ENCODE data around the gene PLS3.
"Not testable (repeated sequence)": the region's sequence is repeated elsewhere in the genome, so short reads cannot be mapped to it uniquely, and the experiment has no call there.

PLS3 gene

GRCh38 chrX:115602729-115603389 is 41.9 kb downstream of the PLS3 start:
- in situ Hi-C loops (cut with MboI; ENCODE audit: low sequenced_read_pairs), result no loop called here

DNA sequence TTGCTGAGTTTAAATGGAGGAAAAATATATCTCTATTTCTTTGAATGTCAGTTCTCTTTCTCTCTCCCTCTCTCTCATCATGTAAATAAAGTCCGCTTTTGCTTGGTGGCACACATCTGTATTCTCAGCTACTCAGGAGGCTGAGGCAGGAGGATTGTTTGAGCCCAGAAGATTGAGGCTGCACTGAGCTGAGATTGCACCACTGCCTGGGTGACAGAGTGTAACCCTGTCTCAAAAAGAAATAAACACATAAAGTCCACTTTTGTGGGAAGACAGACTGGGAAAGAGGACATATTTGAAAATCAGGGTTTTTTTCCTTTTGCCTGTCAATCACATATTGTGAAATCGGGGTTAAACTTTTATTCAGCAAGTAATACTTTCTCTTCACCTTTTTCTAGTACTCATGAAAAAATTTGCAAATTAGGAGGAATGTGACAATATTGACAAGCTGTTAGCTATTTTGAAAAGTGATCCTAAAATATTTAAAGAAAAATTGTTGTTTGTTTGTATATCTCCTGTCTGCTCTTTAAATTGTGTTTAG is 42.6 kb downstream of the PLS3 start:
- in situ Hi-C loops (cut with MboI; ENCODE audit: low sequenced_read_pairs), result no loop called here

- in situ Hi-C loops (cut with MboI; ENCODE audit: low sequenced_read_pairs), result no loop called here
These were observed 45.9 kb downstream of the PLS3 start for GRCh38 chrX:115606861-115607260.

DNA sequence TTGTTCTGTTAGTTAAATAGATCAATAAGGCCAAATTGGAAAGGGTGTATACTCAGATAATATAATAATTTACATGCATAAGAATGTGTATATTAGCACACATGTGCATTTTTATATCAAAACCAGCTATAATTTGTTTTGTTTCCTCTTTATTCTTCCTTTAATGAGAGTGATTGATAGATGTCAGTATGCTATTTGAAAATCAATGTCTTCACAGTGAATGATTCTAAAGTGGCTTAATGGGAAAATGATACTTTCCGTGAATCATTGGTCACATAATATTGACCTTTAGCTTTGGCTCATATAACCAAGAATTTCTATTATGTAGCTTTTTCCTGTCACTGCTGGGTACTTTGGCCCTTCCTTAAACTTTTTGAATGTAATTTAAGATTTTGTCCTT is 48.6 kb downstream of the PLS3 start:
- in situ Hi-C loops (cut with MboI; ENCODE audit: low sequenced_read_pairs), result no loop called here

GRCh38 chrX:115616943-115617563 is 56.1 kb downstream of the PLS3 start:
- in situ Hi-C loops (cut with MboI; ENCODE audit: low sequenced_read_pairs), result no loop called here

GRCh38 chrX:115622534-115622933 is 61.6 kb downstream of the PLS3 start:
- in situ Hi-C loops (cut with MboI; ENCODE audit: low sequenced_read_pairs), result no loop called here

- in situ Hi-C loops (cut with MboI; ENCODE audit: low sequenced_read_pairs), result no loop called here
These were observed 63.9 kb downstream of the PLS3 start for GRCh38 chrX:115624916-115625315.

- in situ Hi-C loops (cut with MboI; ENCODE audit: low sequenced_read_pairs), result no loop called here
These were observed 64.8 kb downstream of the PLS3 start for GRCh38 chrX:115625572-115626301.

DNA sequence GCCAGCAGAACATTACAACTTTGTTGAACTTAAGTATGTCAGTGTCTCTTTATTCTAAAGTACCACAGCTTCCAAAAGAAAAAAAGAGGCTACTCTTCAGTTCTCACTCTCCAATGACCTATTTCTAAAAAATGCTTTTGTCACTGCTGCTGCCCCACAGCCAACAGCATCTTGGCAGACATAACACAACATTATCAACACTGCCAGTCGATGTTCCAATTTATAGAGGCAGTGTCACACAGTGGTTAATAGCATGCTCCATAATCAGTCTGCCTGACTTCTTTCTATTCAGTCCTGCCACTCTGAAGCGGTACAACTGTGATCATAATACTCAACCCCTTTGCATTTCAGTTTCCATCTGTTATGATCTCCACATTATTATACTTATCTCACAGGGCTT is 69.2 kb downstream of the PLS3 start:
- in situ Hi-C loops (cut with MboI; ENCODE audit: low sequenced_read_pairs), result no loop called here

- in situ Hi-C loops (cut with MboI; ENCODE audit: low sequenced_read_pairs), result no loop called here
These were observed 71.5 kb downstream of the PLS3 start for GRCh38 chrX:115632455-115632854.

- in situ Hi-C loops (cut with MboI; ENCODE audit: low sequenced_read_pairs), result not testable (repeated sequence)
These were observed 72.4 kb downstream of the PLS3 start for GRCh38 chrX:115633397-115633796.

DNA sequence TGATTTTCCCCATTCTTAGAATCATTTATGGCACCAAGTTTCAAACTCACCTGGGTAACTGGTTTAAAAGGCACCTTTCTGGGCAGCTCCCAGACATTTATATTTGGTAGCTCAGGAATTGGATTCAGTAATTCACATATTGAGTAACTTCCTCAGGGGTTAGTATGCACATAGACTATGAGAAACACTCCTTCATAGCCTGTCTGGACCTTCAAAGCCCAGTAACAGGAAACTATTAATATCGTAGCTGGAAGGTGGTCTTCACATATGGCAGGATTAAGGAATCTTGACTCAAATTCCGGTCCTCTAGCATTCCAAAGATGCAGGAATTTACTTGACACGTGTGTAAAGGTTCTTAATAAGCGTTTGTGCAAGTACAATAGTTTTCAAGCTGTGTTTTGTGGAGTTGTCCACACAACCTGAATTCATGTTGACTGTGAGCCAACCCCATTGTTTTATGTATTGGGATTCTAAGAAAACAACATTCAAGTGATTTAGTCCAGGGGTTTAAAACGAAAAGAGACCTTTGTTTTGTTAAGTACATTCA is 78.4 kb downstream of the PLS3 start:
- in situ Hi-C loops (cut with MboI; ENCODE audit: low sequenced_read_pairs), result no loop called here

DNA sequence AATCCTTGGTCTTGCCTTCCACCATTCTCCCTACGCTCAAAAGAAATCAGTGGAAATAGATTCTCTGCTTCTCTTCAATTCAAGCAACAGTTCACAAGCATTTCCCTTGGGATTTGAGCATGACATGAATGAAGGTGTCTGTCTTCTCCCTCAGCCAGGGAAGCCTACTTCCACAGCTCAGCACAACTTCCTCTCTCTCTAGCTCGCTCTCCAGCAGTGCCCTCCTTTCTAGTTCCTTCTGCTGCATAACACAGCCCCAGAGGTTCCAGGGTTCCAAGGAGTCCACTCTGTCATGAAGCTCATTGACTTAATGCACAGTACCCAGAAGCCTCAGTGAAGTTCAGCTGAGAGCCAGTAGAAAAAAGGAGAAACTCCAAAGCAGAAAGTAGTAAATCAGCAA is 81.3 kb downstream of the PLS3 start:
- in situ Hi-C loops (cut with MboI; ENCODE audit: low sequenced_read_pairs), result no loop called here

GRCh38 chrX:115642895-115643530 is 82.0 kb downstream of the PLS3 start:
- in situ Hi-C loops (cut with MboI; ENCODE audit: low sequenced_read_pairs), result no loop called here

GRCh38 chrX:115644397-115644796 is 83.4 kb downstream of the PLS3 start:
- in situ Hi-C loops (cut with MboI; ENCODE audit: low sequenced_read_pairs), result not testable (repeated sequence)

- in situ Hi-C loops (cut with MboI; ENCODE audit: low sequenced_read_pairs), result no loop called here
These were observed 88.6 kb downstream of the PLS3 start for GRCh38 chrX:115649461-115650063.

GRCh38 chrX:115650449-115650848 is 89.5 kb downstream of the PLS3 start:
- in situ Hi-C loops (cut with MboI; ENCODE audit: low sequenced_read_pairs), result no loop called here

GRCh38 chrX:115650916-115651315 is 89.9 kb downstream of the PLS3 start:
- in situ Hi-C loops (cut with MboI; ENCODE audit: low sequenced_read_pairs), result no loop called here

DNA sequence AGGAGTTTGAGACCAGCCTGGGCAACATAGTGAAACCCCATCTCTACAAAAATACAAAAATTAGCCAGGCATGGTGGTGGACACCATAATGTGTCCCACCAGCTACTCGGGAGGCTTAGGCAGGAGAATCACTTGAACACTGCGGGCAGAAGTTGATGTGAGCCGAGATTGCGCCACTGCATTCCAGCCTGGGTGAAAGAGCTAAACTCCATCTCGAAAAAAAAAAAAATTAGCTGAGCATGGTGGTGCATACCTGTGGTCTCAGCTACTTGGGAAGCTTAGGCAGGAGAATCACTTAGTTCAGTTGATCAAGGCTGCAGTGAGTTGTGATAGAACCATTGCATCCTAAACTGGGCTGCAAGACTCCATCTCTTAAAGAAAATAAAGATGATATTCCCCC is 91.2 kb downstream of the PLS3 start:
- in situ Hi-C loops (cut with MboI; ENCODE audit: low sequenced_read_pairs), result no loop called here

DNA sequence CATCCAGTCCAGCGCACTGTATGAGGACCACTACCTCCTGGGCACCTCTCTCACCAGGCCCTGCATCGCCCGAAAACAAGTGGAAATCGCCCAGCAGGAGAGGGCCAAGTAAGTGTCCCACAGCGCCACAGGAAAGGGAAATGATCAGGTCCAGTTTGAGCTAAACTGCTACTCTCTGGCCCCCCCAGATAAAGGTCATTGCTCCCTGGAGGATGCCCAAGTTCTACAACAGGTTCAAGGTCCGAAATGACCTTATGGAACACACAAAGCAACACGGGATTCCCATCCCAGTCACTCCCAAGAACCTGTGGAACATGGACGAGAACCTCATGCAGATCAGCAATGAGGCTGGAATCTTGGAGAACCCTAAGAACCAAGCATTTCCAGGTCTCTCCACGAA is 104.1 kb downstream of the PLS3 start:
- in situ Hi-C loops (cut with MboI; ENCODE audit: low sequenced_read_pairs), result no loop called here

- in situ Hi-C loops (cut with MboI; ENCODE audit: low sequenced_read_pairs), result no loop called here
These were observed 118.5 kb downstream of the PLS3 start for GRCh38 chrX:115679460-115679859.
